HG02870 (cell line): ENCODE results near the gene CHD9.

Source experiments
- ATAC-seq: cut with Tn5 transposase; IDR thresholded peaks from one replicate; pipeline ENCODE4 v1.9.1; 2021; ENCODE audit warnings: mild to moderate bottlenecking, moderate library complexity; ENCODE audit not compliant: unreplicated experiment

CHD9 gene

GRCh38 chr16:53334581-53334980, 279.8 kb downstream of the CHD9 start:
- ATAC-seq: no peak

GRCh38 chr16:53337294-53337693, 282.5 kb downstream of the CHD9 start:
- no peak for ATAC-seq

- no peak for ATAC-seq
These were observed 287.0 kb downstream of the CHD9 start for GRCh38 chr16:53341792-53342191.

GRCh38 chr16:53355064-53355463, 300.3 kb downstream of the CHD9 start:
- no peak for ATAC-seq

- no peak for ATAC-seq
These were observed 301.9 kb downstream of the CHD9 start for GRCh38 chr16:53356478-53357207.

- no peak for ATAC-seq
These were observed 302.4 kb downstream of the CHD9 start for GRCh38 chr16:53357208-53357586.

DNA sequence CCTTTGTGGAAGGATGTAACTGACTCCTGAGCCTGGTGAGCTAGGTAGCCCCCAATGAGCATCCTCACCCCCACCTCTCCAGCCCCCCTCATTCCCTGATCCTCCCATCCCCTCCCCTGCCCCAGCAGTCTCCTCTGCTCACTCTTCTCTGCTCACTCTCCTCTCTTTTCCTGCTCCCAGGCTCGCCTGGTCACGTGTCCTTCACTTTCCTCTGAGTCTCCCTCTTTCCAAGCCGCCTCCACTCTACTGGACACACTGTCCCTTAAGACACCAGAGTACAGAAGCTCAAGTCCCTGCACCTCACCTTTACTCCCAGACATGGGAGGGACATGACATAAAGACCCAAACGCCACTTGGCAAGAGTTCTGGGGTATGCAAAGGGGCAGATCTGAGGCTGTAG, 303.2 kb downstream of the CHD9 start:
- no peak for ATAC-seq

GRCh38 chr16:53358884-53359283, 304.1 kb downstream of the CHD9 start:
- no peak for ATAC-seq

DNA sequence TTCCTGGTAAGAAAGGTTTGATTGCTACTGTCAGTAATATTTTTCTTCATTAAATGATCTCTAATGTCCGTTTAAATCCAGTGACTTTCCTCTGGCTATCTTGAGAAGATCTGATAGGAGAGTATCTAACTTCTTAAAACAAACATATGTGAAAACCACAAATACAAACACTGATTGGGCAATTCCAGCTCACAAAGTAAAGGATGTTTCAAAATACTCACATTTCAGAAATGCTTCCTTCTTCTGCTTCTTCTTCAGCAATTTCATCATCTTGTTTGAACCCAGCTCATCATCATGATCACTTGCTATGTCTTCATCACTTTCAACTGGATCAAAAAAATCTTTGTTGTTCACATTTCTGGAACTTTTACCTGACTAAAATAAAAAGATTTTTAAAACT, 315.1 kb downstream of the CHD9 start:
- ATAC-seq: no peak

GRCh38 chr16:53370827-53371226, 316.0 kb downstream of the CHD9 start:
- no peak for ATAC-seq

- peak; percentile 69 for ATAC-seq
These were observed 318.4 kb downstream of the CHD9 start for GRCh38 chr16:53372992-53373871.

DNA sequence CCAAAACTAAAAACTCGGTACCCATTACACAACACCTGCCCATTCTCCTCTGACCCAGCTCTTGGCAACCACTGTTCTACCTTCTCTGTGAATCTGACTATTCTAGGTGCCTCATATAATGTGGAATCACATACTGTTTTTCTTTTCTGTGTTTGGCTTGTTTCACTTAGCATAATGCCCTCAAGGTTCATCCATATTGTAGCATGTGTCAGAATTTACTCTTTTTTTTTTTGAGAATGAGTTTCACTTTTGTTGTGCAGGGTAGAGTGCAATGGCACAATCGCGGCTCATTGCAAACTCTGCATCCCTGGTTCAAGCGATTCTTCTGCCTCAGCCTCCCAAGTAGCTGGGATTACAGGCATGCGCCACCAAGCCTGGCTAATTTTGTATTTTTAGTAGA, 320.0 kb downstream of the CHD9 start:
- no peak for ATAC-seq

DNA sequence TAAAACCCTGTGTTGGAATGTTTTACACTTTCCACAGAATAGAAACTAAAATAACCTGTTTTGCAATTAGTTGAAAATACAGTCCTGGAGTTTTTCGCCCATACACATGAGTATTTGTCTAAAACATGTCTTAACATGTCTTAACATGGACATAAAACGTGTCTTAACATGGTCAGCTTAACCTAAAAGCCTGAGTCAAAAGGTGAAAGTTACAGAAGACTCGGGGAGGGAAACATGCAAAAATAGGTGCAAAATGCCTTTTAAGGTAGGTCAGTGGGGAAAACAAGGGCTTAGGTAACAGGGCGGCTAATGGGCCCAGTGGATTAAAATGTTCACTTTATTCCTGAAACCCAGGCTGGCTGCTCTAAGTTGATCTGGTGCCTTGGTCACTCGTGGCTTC, 323.3 kb downstream of the CHD9 start:
- no peak for ATAC-seq
